ENCODE results near the gene EGFR. TPM values are rescaled to one million over a fixed set of nuclear protein-coding genes. Genes with fewer than 3 reads are reported as not detected.

EGFR gene
- total RNA-seq, 5 donors from 2014 or later (not counting 1 experiment from before 2014, with no cell fraction given): 0.16 to 0.79 (median 0.35) TPM; not detected in 2

- DNase-seq (no peak), ATAC-seq (replicated peaks in 1 of 4) (no peak)
- H3K9me3 ChIP-seq: no peaks in the 10 kb centered on the region
- POLR2A ChIA-PET: no interaction called here
- no peaks in the 10 kb centered on the region for H3K4me1 ChIP-seq (ENCODE audit: control insufficient read depth in 1 of 2, extremely low read depth in 1 of 2, insufficient read depth in 2 of 2, low read length in 2 of 2)
- no peak overlapping the region for H3K4me3 Mint-ChIP-seq
- no peak overlapping the region for H3K4me3 ChIP-seq (ENCODE audit: control insufficient read depth in 1 of 2, extremely low read depth in 1 of 2, low read length in 1 of 2)
- H3K4me1 Mint-ChIP-seq: peaks cover 14 to 25% (median 17%) of the 10 kb centered on the region in 3 donors
- H3K36me3 Mint-ChIP-seq: no peaks in the 10 kb centered on the region
- H3K27me3 ChIP-seq (replicated peaks in 1 of 2; ENCODE audit: control insufficient read depth in 2 of 2, extremely low read depth in 1 of 2, insufficient read depth in 2 of 2, low read length in 1 of 2): peaks cover 0 to 4% of the 10 kb centered on the region in 2 experiments
- CTCF ChIA-PET: no interaction called here
- no peak overlapping the region for H3K27ac ChIP-seq (ENCODE audit: low read length)
- peaks cover 0 to 4% (median 0%) of the 10 kb centered on the region in 3 donors for H3K9me3 Mint-ChIP-seq
- no peak overlapping the region for H3K27ac Mint-ChIP-seq
- no peaks in the 10 kb centered on the region for H3K36me3 ChIP-seq (ENCODE audit: control insufficient read depth in 2 of 2, extremely low read depth in 1 of 2, insufficient read depth in 1 of 2, low read length in 1 of 2)
- peaks cover 3 to 5% of the 10 kb centered on the region in 2 donors for H3K27me3 Mint-ChIP-seq
- WGBS (ENCODE audit: insufficient coverage): no CpG with 5 or more reads among the region's 4 CpGs
Measured at GRCh38 chr7:54992871-54993475, 25.8 kb upstream of the EGFR start.

- Mint-ChIP-seq H3K9me3 (peaks cover 0 to 4% (median 0%) of the 10 kb centered on the region in 3 donors), H3K27ac (peak overlapping the region in 1 of 2 donors; percentile 35), H3K36me3 (no peaks in the 10 kb centered on the region), H3K4me3 (no peak overlapping the region), H3K4me1 (peaks cover 14 to 25% (median 17%) of the 10 kb centered on the region in 3 donors), H3K27me3 (peaks cover 5 to 7% of the 10 kb centered on the region in 2 donors)
- 92% methylated on average over 1 of the region's 5 CpGs for WGBS (ENCODE audit: insufficient coverage)
- Histone ChIP-seq H3K36me3 (ENCODE audit: control insufficient read depth in 2 of 2, extremely low read depth in 1 of 2, insufficient read depth in 1 of 2, low read length in 1 of 2) (no peaks in the 10 kb centered on the region), H3K4me1 (ENCODE audit: control insufficient read depth in 1 of 2, extremely low read depth in 1 of 2, insufficient read depth in 2 of 2, low read length in 2 of 2) (no peaks in the 10 kb centered on the region), H3K27me3 (replicated peaks in 1 of 2; ENCODE audit: control insufficient read depth in 2 of 2, extremely low read depth in 1 of 2, insufficient read depth in 2 of 2, low read length in 1 of 2) (peaks cover 0 to 4% of the 10 kb centered on the region in 2 experiments), H3K27ac (ENCODE audit: low read length) (no peak overlapping the region), H3K9me3 (no peaks in the 10 kb centered on the region), H3K4me3 (ENCODE audit: control insufficient read depth in 1 of 2, extremely low read depth in 1 of 2, low read length in 1 of 2) (no peak overlapping the region)
- ChIA-PET CTCF (no interaction called here), POLR2A (no interaction called here)
- DNase-seq (no peak), ATAC-seq (replicated peaks in 1 of 4) (no peak)
Measured at GRCh38 chr7:54995166-54995565, 23.7 kb upstream of the EGFR start.

- peaks cover 0 to 4% of the 10 kb centered on the region in 2 experiments for H3K27me3 ChIP-seq (replicated peaks in 1 of 2; ENCODE audit: control insufficient read depth in 2 of 2, extremely low read depth in 1 of 2, insufficient read depth in 2 of 2, low read length in 1 of 2)
- POLR2A ChIA-PET: no interaction called here
- DNase-seq: peak in 1 of 35 experiments; percentile 32
- no peak overlapping the region for H3K27ac ChIP-seq (ENCODE audit: low read length)
- peak; percentile 42 to 74 (median 62) for ATAC-seq (replicated peaks in 1 of 4)
- no peak overlapping the region for H3K4me3 ChIP-seq (ENCODE audit: control insufficient read depth in 1 of 2, extremely low read depth in 1 of 2, low read length in 1 of 2)
- H3K36me3 Mint-ChIP-seq: no peaks in the 10 kb centered on the region
- no peaks in the 10 kb centered on the region for H3K36me3 ChIP-seq (ENCODE audit: control insufficient read depth in 2 of 2, extremely low read depth in 1 of 2, insufficient read depth in 1 of 2, low read length in 1 of 2)
- H3K9me3 Mint-ChIP-seq: peaks cover 0 to 3% (median 0%) of the 10 kb centered on the region in 3 donors
- peaks cover 14 to 25% (median 17%) of the 10 kb centered on the region in 3 donors for H3K4me1 Mint-ChIP-seq
- H3K4me1 ChIP-seq (ENCODE audit: control insufficient read depth in 1 of 2, extremely low read depth in 1 of 2, insufficient read depth in 2 of 2, low read length in 2 of 2): no peaks in the 10 kb centered on the region
- CTCF ChIA-PET: no interaction called here
- H3K4me3 Mint-ChIP-seq: peak overlapping the region in 1 of 3 donors; percentile 0
- H3K27me3 Mint-ChIP-seq: peaks cover 5 to 7% of the 10 kb centered on the region in 2 donors
- H3K27ac Mint-ChIP-seq: peak overlapping the region; percentile 65
- no peaks in the 10 kb centered on the region for H3K9me3 ChIP-seq
- 14% methylated on average over 5 of the region's 5 CpGs for WGBS (ENCODE audit: insufficient coverage)
Measured at GRCh38 chr7:54995610-54996363, 23.0 kb upstream of the EGFR start.

- POLR2A ChIA-PET: no interaction called here
- H3K4me3 Mint-ChIP-seq: no peak overlapping the region
Measured at GRCh38 chr7:54996391-54996790, 22.4 kb upstream of the EGFR start.

GRCh38 chr7:55004579-55004978 lies 14.2 kb upstream of the EGFR start:
- Histone ChIP-seq H3K27ac (ENCODE audit: low read length) (no peak overlapping the region), H3K36me3 (ENCODE audit: control insufficient read depth in 2 of 2, extremely low read depth in 1 of 2, insufficient read depth in 1 of 2, low read length in 1 of 2) (no peaks in the 10 kb centered on the region), H3K27me3 (replicated peaks in 1 of 2; ENCODE audit: control insufficient read depth in 2 of 2, extremely low read depth in 1 of 2, insufficient read depth in 2 of 2, low read length in 1 of 2) (peaks cover 0 to 30% of the 10 kb centered on the region in 2 experiments), H3K9me3 (no peaks in the 10 kb centered on the region), H3K4me3 (ENCODE audit: control insufficient read depth in 1 of 2, extremely low read depth in 1 of 2, low read length in 1 of 2) (no peak overlapping the region), H3K4me1 (ENCODE audit: control insufficient read depth in 1 of 2, extremely low read depth in 1 of 2, insufficient read depth in 2 of 2, low read length in 2 of 2) (no peaks in the 10 kb centered on the region)
- CTCF ChIA-PET: no interaction called here
- H3K36me3 Mint-ChIP-seq: no peaks in the 10 kb centered on the region
- POLR2A ChIA-PET: no interaction called here
- no peak overlapping the region for H3K27ac Mint-ChIP-seq
- H3K9me3 Mint-ChIP-seq: peaks cover 0 to 10% (median 0%) of the 10 kb centered on the region in 3 donors
- WGBS (ENCODE audit: insufficient coverage): 76% methylated on average over 24 of the region's 29 CpGs
- H3K4me3 Mint-ChIP-seq: no peak overlapping the region
- H3K27me3 Mint-ChIP-seq: peaks cover 8 to 21% of the 10 kb centered on the region in 2 donors
- DNase-seq (no peak), ATAC-seq (replicated peaks in 1 of 4) (no peak)
- H3K4me1 Mint-ChIP-seq: no peaks in the 10 kb centered on the region

More at GRCh38 chr7:54996391-54996790, 22.4 kb upstream of the EGFR start:
- H3K27me3 Mint-ChIP-seq: peaks cover 2 to 3% of the 10 kb centered on the region in 2 donors
- H3K9me3 Mint-ChIP-seq: no peaks in the 10 kb centered on the region
- CTCF ChIA-PET: no interaction called here
- Histone ChIP-seq H3K27me3 (replicated peaks in 1 of 2; ENCODE audit: control insufficient read depth in 2 of 2, extremely low read depth in 1 of 2, insufficient read depth in 2 of 2, low read length in 1 of 2) (peaks cover 0 to 1% of the 10 kb centered on the region in 2 experiments), H3K4me1 (ENCODE audit: control insufficient read depth in 1 of 2, extremely low read depth in 1 of 2, insufficient read depth in 2 of 2, low read length in 2 of 2) (no peaks in the 10 kb centered on the region), H3K36me3 (ENCODE audit: control insufficient read depth in 2 of 2, extremely low read depth in 1 of 2, insufficient read depth in 1 of 2, low read length in 1 of 2) (no peaks in the 10 kb centered on the region), H3K4me3 (ENCODE audit: control insufficient read depth in 1 of 2, extremely low read depth in 1 of 2, low read length in 1 of 2) (no peak overlapping the region), H3K27ac (ENCODE audit: low read length) (no peak overlapping the region), H3K9me3 (no peaks in the 10 kb centered on the region)
- H3K4me1 Mint-ChIP-seq: peaks cover 14 to 25% (median 17%) of the 10 kb centered on the region in 3 donors
- no peak overlapping the region for H3K27ac Mint-ChIP-seq
- no peak for ATAC-seq (replicated peaks in 1 of 4)
- no peak for DNase-seq
- no peaks in the 10 kb centered on the region for H3K36me3 Mint-ChIP-seq

- ChIA-PET CTCF (no interaction called here), POLR2A (no interaction called here)
- Histone ChIP-seq H3K4me1 (ENCODE audit: control insufficient read depth in 1 of 2, extremely low read depth in 1 of 2, insufficient read depth in 2 of 2, low read length in 2 of 2) (no peaks in the 10 kb centered on the region), H3K27ac (ENCODE audit: low read length) (no peak overlapping the region), H3K4me3 (ENCODE audit: control insufficient read depth in 1 of 2, extremely low read depth in 1 of 2, low read length in 1 of 2) (no peak overlapping the region), H3K9me3 (no peaks in the 10 kb centered on the region), H3K36me3 (ENCODE audit: control insufficient read depth in 2 of 2, extremely low read depth in 1 of 2, insufficient read depth in 1 of 2, low read length in 1 of 2) (no peaks in the 10 kb centered on the region), H3K27me3 (replicated peaks in 1 of 2; ENCODE audit: control insufficient read depth in 2 of 2, extremely low read depth in 1 of 2, insufficient read depth in 2 of 2, low read length in 1 of 2) (peaks cover 0 to 30% of the 10 kb centered on the region in 2 experiments)
- Mint-ChIP-seq H3K4me1 (no peaks in the 10 kb centered on the region), H3K36me3 (no peaks in the 10 kb centered on the region), H3K9me3 (peaks cover 0 to 10% (median 0%) of the 10 kb centered on the region in 3 donors), H3K27ac (no peak overlapping the region), H3K4me3 (no peak overlapping the region), H3K27me3 (peaks cover 8 to 18% of the 10 kb centered on the region in 2 donors)
- ATAC-seq (replicated peaks in 1 of 4) (no peak), DNase-seq (no peak)
- 69% methylated on average over 35 of the region's 37 CpGs for WGBS (ENCODE audit: insufficient coverage)
Measured at GRCh38 chr7:55005241-55005851, 13.5 kb upstream of the EGFR start.

Data from T-cell (primary cell).